ENCODE results near the gene DTD1. TPM values are rescaled to one million over a fixed set of nuclear protein-coding genes. Genes with fewer than 3 reads are reported as not detected.
A peak's percentile ranks its signal among the peaks of the same experiment; 100 is the strongest.

The DTD1 gene
- total RNA-seq, 1 donor from 2014 or later = 19.9 TPM

DNA sequence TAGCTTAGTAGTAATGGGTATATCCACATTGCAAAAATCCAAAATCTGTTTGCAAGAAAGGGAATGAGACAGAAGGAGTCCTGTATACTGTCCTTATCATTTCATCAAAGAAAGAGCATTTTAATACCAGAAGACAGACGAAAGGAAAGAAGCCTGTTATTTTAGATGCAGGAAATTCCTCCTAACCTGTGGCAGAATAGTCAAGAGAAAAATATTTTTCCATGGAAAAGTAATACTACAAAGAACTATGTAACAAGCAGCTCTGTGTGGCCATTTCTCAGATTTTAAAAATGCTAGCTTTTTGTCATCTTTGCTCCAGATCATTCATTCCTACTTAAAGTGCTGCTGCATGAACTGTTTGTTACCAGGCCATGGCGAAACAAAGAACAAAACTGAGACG, 152.9 kb downstream of the DTD1 start:
- peaks cover 13% of the 10 kb centered on the region for H3K36me3 ChIP-seq
- H3K27ac ChIP-seq = no peak overlapping the region
- H3K9me3 ChIP-seq = no peaks in the 10 kb centered on the region
- TF ChIP-seq, protein P1, sequence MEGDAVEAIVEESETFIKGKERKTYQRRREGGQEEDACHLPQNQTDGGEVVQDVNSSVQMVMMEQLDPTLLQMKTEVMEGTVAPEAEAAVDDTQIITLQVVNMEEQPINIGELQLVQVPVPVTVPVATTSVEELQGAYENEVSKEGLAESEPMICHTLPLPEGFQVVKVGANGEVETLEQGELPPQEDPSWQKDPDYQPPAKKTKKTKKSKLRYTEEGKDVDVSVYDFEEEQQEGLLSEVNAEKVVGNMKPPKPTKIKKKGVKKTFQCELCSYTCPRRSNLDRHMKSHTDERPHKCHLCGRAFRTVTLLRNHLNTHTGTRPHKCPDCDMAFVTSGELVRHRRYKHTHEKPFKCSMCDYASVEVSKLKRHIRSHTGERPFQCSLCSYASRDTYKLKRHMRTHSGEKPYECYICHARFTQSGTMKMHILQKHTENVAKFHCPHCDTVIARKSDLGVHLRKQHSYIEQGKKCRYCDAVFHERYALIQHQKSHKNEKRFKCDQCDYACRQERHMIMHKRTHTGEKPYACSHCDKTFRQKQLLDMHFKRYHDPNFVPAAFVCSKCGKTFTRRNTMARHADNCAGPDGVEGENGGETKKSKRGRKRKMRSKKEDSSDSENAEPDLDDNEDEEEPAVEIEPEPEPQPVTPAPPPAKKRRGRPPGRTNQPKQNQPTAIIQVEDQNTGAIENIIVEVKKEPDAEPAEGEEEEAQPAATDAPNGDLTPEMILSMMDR (IDR thresholded peaks at IDR 0.05) = no peak
- no peaks in the 10 kb centered on the region for H3K4me1 ChIP-seq
- H3K4me3 ChIP-seq = no peak overlapping the region
- intact Hi-C loops (cut with DNase I) = no loop called here
- DNase-seq = no peak
- ATAC-seq = no peak
- no peaks in the 10 kb centered on the region for H3K27me3 ChIP-seq

DNA sequence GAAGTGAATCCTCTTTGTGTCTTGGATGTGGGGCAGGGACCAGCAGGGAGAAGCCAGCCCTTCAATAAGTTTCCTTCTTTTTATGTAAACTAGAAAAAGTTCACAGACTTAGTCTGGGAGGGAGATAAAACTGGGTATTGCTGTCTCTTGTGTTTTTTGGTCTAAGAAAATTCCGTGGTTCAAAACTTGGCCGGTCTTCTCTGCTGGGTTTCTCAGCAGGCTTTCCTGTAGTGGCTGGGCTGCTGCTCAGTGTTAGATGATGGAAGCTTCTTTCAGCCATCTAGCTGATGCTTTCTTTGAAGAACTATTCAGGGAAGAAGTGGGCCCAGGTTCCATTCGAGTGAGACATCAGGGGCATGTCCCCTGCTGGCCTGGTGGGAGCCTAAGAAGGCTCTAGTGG, 155.0 kb downstream of the DTD1 start:
- intact Hi-C loops (cut with DNase I) = no loop called here
- no peaks in the 10 kb centered on the region for H3K27me3 ChIP-seq
- H3K4me1 ChIP-seq = no peaks in the 10 kb centered on the region
- no peak overlapping the region for H3K4me3 ChIP-seq
- peaks cover 13% of the 10 kb centered on the region for H3K36me3 ChIP-seq
- TF ChIP-seq, protein P1 (IDR thresholded peaks at IDR 0.05) = no peak
- ATAC-seq (no peak), DNase-seq (no peak)
- H3K27ac ChIP-seq = no peak overlapping the region
- H3K9me3 ChIP-seq = no peaks in the 10 kb centered on the region

DNA sequence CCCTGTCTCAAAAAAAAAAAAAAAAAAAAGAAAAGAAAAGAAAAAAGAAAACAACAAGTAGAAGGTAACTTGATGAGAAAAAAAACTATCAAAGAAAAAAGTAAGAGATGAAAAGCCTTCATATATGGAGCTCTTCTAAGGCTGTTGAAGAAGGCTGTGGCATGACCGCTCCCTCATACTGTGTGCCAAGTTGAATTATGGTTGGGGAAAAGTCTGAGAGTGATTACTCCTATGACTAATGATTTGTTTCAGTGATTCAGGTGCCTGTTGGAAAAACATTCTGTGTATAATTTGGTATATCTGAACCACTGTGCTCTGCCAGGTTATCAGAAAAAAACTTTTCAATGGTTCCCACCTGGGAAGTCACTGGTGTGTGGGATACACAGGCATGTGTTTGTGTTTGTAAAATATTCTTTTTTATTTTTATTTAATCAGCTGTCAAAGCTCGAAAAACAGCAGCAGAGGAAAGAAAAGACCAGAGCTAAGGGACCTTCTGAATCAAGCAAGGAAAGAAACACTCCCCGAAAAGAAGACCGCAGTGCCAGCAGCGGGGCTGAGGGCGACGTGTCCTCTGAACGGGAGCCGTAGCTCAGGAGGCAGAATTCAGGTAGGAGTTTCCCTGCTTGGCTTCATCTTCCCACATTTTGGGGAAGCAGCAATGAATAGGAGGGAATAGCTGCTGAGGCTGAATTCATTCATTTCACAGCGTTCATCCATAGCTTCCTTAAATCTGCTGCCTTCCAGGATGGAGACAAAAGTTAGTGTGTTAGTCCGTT, 156.0 kb downstream of the DTD1 start:
- Histone ChIP-seq H3K27me3 (no peaks in the 10 kb centered on the region), H3K27ac (no peak overlapping the region), H3K4me1 (no peaks in the 10 kb centered on the region), H3K36me3 (peaks cover 13% of the 10 kb centered on the region), H3K9me3 (no peaks in the 10 kb centered on the region), H3K4me3 (no peak overlapping the region)
- TF ChIP-seq, protein P1 (IDR thresholded peaks at IDR 0.05) = no peak
- ATAC-seq (no peak), DNase-seq (no peak)
- intact Hi-C loops (cut with DNase I) = no loop called here

DNA sequence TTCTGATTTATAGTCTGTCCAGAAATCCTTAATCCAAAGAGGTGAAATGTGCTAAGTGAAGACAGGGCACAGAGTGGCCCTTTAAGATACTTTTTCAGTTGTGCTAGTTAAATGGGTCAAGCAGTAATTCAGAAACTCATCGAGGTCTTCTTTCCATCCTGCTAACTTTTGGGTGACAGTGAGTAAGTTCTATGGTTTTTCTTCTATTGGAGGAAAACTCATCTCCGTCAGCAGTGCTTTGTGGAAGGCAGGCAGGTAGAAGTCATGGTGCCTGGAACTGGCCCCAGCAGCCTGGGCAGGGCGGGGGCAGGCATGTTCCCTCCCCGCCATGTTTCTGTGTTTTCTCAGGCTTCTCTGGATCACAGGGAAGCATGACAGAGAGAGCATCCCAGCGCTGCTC, 159.2 kb downstream of the DTD1 start:
- no peak for ATAC-seq
- intact Hi-C loops (cut with DNase I) = no loop called here
- Histone ChIP-seq H3K4me3 (no peak overlapping the region), H3K27me3 (no peaks in the 10 kb centered on the region), H3K27ac (no peak overlapping the region), H3K36me3 (peaks cover 13% of the 10 kb centered on the region), H3K4me1 (no peaks in the 10 kb centered on the region), H3K9me3 (no peaks in the 10 kb centered on the region)
- DNase-seq = no peak
- TF ChIP-seq, protein P1 (IDR thresholded peaks at IDR 0.05) = no peak

DNA sequence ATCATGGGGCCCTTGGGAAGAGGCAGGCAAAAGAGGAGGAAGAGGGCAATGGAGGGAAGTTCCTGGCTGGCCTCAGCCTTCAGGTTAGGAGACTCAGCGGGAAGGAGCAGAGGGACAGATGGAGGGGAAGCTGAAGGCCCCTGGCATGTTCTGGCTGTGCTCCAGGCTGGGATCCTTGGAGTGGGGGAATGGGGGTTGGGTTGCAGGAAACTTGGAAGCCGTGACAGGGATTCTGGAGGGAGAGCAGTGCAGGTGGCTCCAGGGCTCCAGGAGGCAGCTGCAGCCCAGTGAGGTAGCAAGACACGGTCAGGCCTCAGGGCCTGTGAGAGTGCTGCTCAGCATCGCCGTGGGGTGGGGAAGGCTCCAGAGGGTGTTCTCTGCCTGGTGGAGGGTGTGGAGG, 161.1 kb downstream of the DTD1 start:
- Histone ChIP-seq H3K27me3 (no peaks in the 10 kb centered on the region), H3K9me3 (no peaks in the 10 kb centered on the region), H3K4me3 (no peak overlapping the region), H3K27ac (no peak overlapping the region), H3K4me1 (no peaks in the 10 kb centered on the region), H3K36me3 (peaks cover 12% of the 10 kb centered on the region)
- intact Hi-C loops (cut with DNase I) = no loop called here
- no peak for DNase-seq
- ATAC-seq = peak; percentile 13
- TF ChIP-seq, protein P1 (IDR thresholded peaks at IDR 0.05) = no peak

Measured in upper lobe of right lung (tissue), 1 donor.